Upper lobe of left lung (tissue), 4 donors: ENCODE results near the gene CTNNB1.

Experiments used
- CTCF ChIP-seq, 6 experiments: fragments of 450-650 bp in 4 of 6; fragments of 200-600 bp in 2 of 6; sonication (generic) in 2 of 6; IDR thresholded peaks; one replicate each; pipeline ENCODE4 v1.5.1; 2016 to 2019; ENCODE audit warnings: antibody characterized with exemption in 6 of 6
- POLR2A ChIP-seq, 4 donors: fragments of 450-650 bp; IDR thresholded peaks; one replicate each; pipeline ENCODE4 v1.5.1; 2016 to 2017; ENCODE audit warnings: antibody characterized with exemption in 4 of 4, mild to moderate bottlenecking in 2 of 4

DNA sequence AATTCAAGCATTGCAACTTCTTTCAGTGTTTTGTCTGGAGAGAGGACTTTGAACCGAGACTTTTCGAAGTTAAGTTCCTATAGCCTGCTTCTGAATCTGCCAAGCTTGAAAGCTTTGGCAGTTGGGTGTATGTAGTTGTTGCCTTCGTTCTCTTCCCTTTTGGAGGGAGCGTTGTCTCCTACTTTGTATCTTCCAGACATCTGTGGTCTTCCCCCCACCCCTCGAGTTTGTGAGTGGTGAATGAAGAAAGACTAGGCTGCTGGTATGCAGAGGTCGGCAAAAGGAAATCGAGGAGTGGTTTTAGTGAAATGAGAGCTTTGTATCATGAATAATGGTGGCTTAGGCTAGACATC, 1.3 kb downstream of the CTNNB1 start:
- TF ChIP-seq POLR2A (IDR thresholded peaks at IDR 0.05) (peak in 1 of 4 donors; percentile 68), CTCF (IDR thresholded peaks at IDR 0.05) (no peak)
